Measurements from ENCODE around the gene ADRB2.

GRCh38 chr5:148858547-148858946, 32.1 kb downstream of the ADRB2 start:
- no peak for TF ChIP-seq POLR2A (IDR thresholded peaks at IDR 0.05)
- TF ChIP-seq CTCF (IDR thresholded peaks at IDR 0.05): no peak
